Fibroblast of villous mesenchyme (primary cell): ENCODE data around the gene TLL2. TPM values are rescaled to one million over a fixed set of nuclear protein-coding genes. Genes with fewer than 3 reads are reported as not detected.

ENCODE experiments used
- DNase-seq: peaks from one replicate; pipeline ENCODE4 v3.0.0-alpha.2; 2010; ENCODE audit warnings: low read depth
- H3K4me3 ChIP-seq: 2 replicates; pipeline ENCODE4 v1.5.1; 2011; ENCODE audit warnings: low read depth, mild to moderate bottlenecking, low read length
- CTCF ChIP-seq: IDR thresholded peaks from 2 replicates; pipeline ENCODE4 v1.5.1; 2012; ENCODE audit warnings: low read depth, mild to moderate bottlenecking, low read length; ENCODE audit not compliant: insufficient read depth
- total RNA-seq: library from RNA; depleted of rRNA; stranded (reverse); fragments of >200 nt; gene quantifications from 2 replicates; pipeline ENCODE4 v1.2.3, GENCODE V29; 2012

Gene TLL2
- total RNA-seq, 1 donor: under 0.01 TPM

- DNase-seq: no peak
- no peak overlapping the region for H3K4me3 ChIP-seq
- no peak for TF ChIP-seq CTCF
These were observed 169.5 kb downstream of the TLL2 start for GRCh38 chr10:96344178-96344577.

- no peak overlapping the region for H3K4me3 ChIP-seq
- no peak for DNase-seq
- TF ChIP-seq CTCF: no peak
These were observed 171.3 kb downstream of the TLL2 start for GRCh38 chr10:96342402-96342801.

- no peak for TF ChIP-seq CTCF
- H3K4me3 ChIP-seq: no peak overlapping the region
- no peak for DNase-seq
These were observed 172.2 kb downstream of the TLL2 start for GRCh38 chr10:96341219-96342182.

GRCh38 chr10:96339956-96340904, 173.5 kb downstream of the TLL2 start:
- H3K4me3 ChIP-seq: no peak overlapping the region
- peak; percentile 74 for DNase-seq
- TF ChIP-seq CTCF: peak; percentile 93

GRCh38 chr10:96339383-96339782, 174.3 kb downstream of the TLL2 start:
- no peak for DNase-seq
- no peak overlapping the region for H3K4me3 ChIP-seq
- no peak for TF ChIP-seq CTCF

GRCh38 chr10:96338279-96338925, 175.3 kb downstream of the TLL2 start:
- DNase-seq: no peak
- H3K4me3 ChIP-seq: no peak overlapping the region
- no peak for TF ChIP-seq CTCF
